GM12891 (cell line): ENCODE data around the gene CRIP2.

Source experiments
- DNase-seq: peaks from one replicate; pipeline ENCODE4 v3.0.0; 2011; ENCODE audit warnings: low spot score; ENCODE audit not compliant: insufficient read length
- FAIRE-seq: peaks from 2 replicates; lab custom pipeline; 2011; peaks lifted over from hg19 to GRCh38; lab: Jason Lieb, UNC
- PAX5 ChIP-seq: IDR thresholded peaks from 2 replicates; pipeline ENCODE4 v1.6.1; 2011; ENCODE audit warnings: low read length, moderate library complexity, mild to moderate bottlenecking; ENCODE audit not compliant: insufficient read depth, severe bottlenecking
- POLR2A ChIP-seq: IDR thresholded peaks from 2 replicates; pipeline ENCODE4 v1.6.1; 2011; ENCODE audit warnings: low read depth, low read length, control low read depth
- POLR2AphosphoS5 ChIP-seq: IDR thresholded peaks from 2 replicates; pipeline ENCODE4 v1.6.1; 2011; ENCODE audit warnings: low read depth, low read length, control low read depth
- POU2F2 ChIP-seq: IDR thresholded peaks from 2 replicates; pipeline ENCODE4 v1.6.1; 2011; ENCODE audit warnings: low read depth, mild to moderate bottlenecking, control low read depth, low read length, moderate library complexity
- SPI1 ChIP-seq: IDR thresholded peaks from 2 replicates; pipeline ENCODE4 v1.6.1; 2011; ENCODE audit warnings: low read depth, low read length, control low read depth
- TAF1 ChIP-seq: IDR thresholded peaks from 2 replicates; pipeline ENCODE4 v1.6.1; 2011; ENCODE audit warnings: low read depth, low read length, control low read depth

CRIP2 gene

DNA sequence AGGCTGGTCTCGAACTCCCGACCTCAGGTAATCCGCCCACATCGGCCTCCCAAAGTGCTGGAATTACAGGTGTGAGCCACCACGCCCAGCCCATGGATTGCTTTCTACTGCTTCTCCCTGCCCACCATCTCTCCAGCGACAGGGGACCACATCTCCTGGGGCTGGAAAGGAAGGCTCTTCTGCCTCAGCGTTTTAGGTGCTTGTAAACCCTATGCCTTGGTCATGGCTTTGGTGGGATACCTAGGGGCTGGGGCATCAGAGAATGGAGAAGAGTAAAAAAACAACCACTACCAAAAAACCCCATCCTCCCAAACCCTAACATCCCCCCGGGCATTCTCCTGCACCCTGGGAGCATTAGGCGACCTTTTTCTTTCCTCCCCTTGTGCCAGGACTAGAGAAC is 50.7 kb downstream of the CRIP2 start:
- TF ChIP-seq POLR2A, result no peak
- no peak for TF ChIP-seq POU2F2
- no peak for TF ChIP-seq POLR2AphosphoS5
- no peak for TF ChIP-seq PAX5
- DNase-seq, result no peak
- FAIRE-seq, result no peak

DNA sequence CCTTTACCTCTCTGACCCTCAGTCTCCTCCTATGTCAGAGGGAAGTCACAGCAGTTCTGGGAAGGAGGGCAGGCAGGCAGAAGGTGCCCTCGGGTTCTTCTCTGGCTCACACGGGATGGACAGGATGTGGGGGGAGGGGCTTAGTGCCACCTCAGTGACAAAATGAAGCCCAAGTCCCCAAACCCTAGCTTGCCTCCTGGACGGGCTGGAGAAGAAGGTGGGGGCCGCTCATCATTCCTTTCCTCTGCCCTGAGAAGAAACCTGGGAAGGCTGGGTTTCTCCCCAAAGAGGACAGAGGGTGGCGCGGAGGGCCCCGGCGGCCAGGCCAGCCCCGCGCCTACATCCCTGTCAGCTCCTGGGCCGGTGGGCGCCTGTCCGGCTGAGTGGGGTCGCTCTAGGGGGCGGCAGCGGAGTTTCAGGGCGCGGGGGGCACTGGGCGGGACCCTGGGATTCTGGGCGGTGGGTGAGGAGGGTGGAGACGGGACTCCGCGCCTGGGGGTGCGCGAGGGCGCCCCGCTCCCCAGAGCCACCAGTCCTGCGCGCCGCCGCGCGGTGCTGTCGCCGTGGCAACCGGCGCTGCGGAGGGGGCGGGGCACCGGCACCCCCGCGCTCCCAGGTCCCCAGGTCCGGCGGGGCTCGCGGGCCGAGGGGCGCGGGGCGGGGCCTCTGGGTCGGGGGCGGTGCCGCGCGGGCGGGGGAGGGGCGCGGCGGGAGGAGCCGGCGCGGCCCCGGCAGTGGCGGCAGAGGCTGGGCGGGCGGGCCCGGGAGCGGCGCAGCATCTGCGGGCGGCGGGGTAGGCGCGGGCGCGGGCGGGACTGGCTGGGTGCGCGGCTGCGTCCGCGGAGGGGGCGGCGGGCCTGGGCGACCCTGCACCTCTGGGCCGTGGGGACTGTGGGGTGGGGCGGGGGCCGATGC is 51.5 kb downstream of the CRIP2 start, which contains the start of gene TMEM121:
Gene TMEM121 (plus strand): TSS at position 723 of the 915 bp plus-strand sequence. CDS start 2,252 bp downstream, outside the sequence.
- TF ChIP-seq POU2F2 (no peak), POLR2AphosphoS5 (no peak), TAF1 (no peak), POLR2A (no peak), PAX5 (no peak)
- DNase-seq, result no peak
- no peak for FAIRE-seq

GRCh38 chr14:105526776-105527380 is 52.3 kb downstream of the CRIP2 start:
- TF ChIP-seq PAX5, result no peak
- TF ChIP-seq TAF1, result no peak
- no peak for TF ChIP-seq POLR2A
- no peak for TF ChIP-seq POU2F2
- no peak for TF ChIP-seq SPI1
- no peak for TF ChIP-seq POLR2AphosphoS5
- DNase-seq (no peak), FAIRE-seq (no peak)

GRCh38 chr14:105527381-105527825 is 52.8 kb downstream of the CRIP2 start:
- DNase-seq, result no peak
- TF ChIP-seq SPI1 (no peak), POLR2A (no peak), PAX5 (no peak), TAF1 (no peak), POU2F2 (no peak), POLR2AphosphoS5 (no peak)
- FAIRE-seq, result no peak

DNA sequence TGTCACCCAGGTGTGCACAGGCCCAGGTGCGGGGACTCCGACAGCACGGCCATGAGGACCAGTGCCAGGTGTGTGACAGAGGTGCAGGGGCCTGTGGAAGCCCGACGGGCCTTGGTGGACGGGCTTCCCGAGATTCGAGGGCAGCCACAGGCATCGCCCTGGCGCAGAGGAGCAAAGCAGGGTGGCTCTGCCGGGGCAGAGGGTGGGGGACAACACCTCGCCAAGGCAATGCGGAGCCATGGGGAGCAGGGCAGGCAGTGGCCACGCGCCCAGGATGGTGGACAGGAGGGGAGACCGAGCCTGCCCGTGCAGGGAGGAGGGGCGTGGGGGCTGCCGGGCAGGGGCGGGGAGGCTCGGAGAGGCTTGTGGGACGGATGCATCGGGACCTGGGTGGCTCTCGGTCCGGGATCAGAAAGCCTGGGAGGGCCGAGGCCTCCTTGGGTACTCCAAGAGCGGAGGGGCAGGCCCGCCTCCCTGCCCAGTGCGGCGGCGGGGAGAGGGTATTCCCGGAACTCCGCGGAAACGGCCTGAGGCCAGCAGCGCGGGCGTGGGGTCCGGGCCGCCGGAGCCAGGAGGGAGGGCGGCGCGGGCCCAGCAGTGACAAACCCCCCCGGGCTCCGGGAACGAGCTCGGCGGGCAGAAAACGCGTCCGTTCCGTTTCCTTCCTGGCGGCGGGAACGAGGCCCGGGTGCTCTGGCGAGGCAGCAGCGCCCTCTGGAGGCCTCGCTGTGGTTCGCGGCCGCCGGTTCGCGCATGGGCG is 53.4 kb downstream of the CRIP2 start:
- 0 out of 2 replicates have a peak, but pooled peaks have one; percentile 5 for TF ChIP-seq SPI1
- TF ChIP-seq POLR2A, result no peak
- TF ChIP-seq POU2F2, result no peak
- FAIRE-seq (peak; percentile 87), DNase-seq (peak; percentile 96)

DNA sequence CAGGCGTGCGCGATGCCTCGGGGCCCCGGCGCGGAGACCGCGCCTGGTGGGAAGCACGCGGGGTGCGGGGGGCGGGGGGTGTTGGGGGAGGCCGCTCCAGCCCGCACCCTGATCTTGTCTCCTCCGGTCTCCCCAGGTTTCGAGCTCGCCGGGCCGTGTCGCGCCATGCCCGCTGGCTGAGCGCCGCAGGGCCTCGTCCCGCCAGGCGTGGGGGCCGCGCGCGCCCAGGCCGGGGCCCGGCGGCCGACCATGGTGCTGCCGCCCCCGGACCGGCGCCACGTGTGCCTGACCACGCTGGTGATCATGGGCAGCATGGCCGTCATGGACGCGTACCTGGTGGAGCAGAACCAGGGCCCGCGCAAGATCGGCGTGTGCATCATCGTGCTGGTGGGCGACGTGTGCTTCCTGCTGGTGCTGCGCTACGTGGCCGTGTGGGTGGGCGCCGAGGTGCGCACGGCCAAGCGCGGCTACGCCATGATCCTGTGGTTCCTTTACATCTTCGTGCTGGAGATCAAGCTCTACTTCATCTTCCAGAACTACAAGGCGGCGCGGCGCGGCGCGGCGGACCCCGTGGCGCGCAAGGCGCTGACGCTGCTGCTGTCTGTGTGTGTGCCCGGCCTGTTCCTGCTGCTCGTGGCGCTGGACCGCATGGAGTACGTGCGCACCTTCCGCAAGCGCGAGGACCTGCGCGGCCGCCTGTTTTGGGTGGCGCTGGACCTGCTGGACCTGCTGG is 54.1 kb downstream of the CRIP2 start:
- TF ChIP-seq POLR2A (no peak), PAX5 (no peak), SPI1 (no peak), TAF1 (no peak), POLR2AphosphoS5 (no peak), POU2F2 (no peak)
- no peak for DNase-seq
- no peak for FAIRE-seq

DNA sequence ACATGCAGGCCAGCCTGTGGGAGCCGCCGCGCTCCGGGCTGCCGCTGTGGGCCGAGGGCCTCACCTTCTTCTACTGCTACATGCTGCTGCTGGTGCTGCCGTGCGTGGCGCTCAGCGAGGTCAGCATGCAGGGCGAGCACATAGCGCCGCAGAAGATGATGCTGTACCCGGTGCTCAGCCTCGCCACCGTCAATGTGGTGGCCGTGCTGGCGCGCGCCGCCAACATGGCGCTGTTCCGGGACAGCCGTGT is 54.6 kb downstream of the CRIP2 start:
- no peak for FAIRE-seq
- no peak for DNase-seq
- TF ChIP-seq SPI1 (no peak), PAX5 (no peak), TAF1 (no peak), POU2F2 (no peak), POLR2A (no peak), POLR2AphosphoS5 (no peak)
